COLO668 (cell line): ENCODE data around the gene AASDHPPT.

Experiments
- DNase-seq: peaks from one replicate; lab custom pipeline; 2025; ENCODE audit not compliant: unreplicated experiment; lab: John Stamatoyannopoulos, UW

AASDHPPT gene

DNA sequence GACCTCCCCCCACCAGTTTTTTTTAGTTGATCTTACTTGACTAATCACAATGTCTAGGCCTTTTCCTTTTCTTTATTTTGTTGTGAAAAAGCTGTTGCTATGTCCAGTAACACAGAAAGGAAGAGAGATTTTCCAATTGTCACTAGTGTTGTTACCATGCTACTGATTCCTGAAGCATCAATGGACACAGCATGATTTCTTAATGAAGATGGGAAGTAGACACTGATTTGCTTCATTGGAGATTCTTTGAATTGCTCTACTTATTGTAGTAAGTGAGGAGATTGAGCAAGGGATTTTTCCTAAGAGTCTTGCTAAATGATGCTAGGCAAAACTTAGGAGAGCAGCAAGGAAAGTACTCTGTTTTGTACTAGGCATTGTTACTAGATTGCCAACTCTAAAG lies 4.6 kb downstream of the AASDHPPT start:
- DNase-seq: no peak

DNA sequence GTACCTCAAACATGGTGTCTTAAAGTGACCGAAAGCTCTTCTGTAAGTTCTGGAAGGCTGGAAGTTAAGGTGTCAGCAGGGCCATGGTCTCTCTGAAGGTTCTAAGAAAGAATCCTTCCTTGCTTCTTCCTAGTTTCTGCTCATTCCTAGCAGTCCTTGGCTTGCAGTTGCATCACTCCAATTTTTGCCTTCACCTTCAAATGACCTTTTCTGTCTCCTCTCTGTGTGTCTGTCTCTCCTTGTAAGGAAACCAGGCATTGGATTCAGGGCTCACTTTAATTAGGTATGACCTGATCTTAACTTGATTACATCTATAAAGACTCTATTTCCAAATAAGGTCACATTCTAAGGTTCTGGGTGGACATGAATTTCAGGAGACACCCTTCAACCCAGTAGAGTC lies 8.7 kb downstream of the AASDHPPT start:
- no peak for DNase-seq

DNA sequence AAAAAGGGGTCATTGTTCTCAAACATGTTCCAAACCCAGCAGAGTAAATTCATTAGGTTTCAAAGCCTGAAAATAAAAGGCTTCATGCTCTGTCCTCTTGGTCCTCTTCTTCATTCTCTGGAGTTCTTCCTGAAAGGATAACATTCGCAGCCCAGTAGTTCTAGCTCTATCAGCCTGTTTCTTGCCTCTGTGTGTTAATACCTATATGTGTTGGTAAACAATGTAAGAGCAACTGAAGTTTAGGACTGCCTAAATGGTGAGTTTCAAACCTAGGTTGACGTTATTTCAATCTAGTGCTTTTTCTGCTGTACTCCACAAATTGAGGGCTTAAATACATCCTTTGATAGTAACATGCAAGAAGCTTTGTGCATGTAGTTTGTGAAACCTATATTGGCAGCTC lies 9.4 kb downstream of the AASDHPPT start:
- DNase-seq: no peak

- peak; percentile 38 for DNase-seq
Measured at GRCh38 chr11:106087815-106088435, 10.5 kb downstream of the AASDHPPT start.

DNA sequence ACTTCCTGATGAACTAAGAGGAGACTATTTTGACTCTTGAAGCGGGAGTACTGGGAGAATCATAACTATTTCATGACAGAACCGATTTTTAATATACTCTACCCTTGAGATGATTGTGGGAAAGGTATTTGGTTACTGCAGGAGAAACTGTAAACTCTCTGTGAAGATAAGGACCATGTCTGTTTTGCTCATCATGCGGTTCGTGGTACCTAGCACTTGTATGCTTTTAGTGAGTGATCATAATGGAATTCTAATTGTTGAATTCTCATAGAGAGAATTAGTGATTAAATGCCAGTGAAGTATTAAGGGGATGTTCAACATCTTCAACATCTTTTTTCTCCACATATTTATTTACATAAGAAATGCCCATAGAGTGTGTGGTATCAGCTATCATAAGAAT lies 11.4 kb downstream of the AASDHPPT start:
- DNase-seq: no peak

- DNase-seq: no peak
Measured at GRCh38 chr11:106091480-106092123, 14.1 kb downstream of the AASDHPPT start.

DNA sequence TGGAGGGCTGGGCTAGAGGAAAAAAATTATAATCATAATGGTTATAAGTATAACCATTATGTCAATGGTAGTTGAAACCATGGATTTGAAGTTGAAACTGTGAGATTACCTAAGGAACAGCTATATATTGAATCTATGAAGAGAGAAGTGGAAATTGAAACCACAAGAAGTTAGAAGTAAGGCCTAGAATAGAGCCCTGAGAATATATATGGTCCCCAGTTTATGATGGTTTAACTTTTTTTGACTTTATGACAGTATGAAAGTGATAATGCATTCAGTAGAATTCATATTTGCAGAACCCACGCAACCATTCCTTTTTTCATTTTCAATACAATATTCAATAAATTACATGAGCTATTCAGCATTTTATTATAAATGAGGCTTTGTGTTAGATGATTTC lies 15.0 kb downstream of the AASDHPPT start:
- no peak for DNase-seq

- no peak for DNase-seq
Measured at GRCh38 chr11:106098893-106099553, 21.6 kb downstream of the AASDHPPT start.

DNA sequence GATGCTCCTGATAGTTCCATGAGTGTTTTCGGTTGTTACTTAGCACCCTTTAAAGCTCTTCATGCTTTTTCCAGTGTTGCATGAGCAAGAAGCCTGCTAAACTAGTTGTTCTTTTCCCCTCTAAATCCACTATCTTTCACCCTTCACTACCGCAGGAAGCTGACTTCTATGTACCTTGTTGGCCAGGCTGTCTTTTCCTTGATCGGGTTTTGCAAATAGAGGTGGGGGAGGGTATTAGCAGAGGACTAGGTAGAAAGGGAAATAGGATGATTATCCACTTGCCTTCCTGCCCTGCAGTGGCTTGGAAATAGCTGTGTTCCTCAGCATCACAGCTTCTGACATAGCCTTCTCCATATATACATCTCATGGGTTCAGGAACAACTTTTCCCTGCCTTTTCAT lies 23.9 kb downstream of the AASDHPPT start:
- no peak for DNase-seq

GRCh38 chr11:106101819-106102218 lies 24.4 kb downstream of the AASDHPPT start:
- no peak for DNase-seq

DNA sequence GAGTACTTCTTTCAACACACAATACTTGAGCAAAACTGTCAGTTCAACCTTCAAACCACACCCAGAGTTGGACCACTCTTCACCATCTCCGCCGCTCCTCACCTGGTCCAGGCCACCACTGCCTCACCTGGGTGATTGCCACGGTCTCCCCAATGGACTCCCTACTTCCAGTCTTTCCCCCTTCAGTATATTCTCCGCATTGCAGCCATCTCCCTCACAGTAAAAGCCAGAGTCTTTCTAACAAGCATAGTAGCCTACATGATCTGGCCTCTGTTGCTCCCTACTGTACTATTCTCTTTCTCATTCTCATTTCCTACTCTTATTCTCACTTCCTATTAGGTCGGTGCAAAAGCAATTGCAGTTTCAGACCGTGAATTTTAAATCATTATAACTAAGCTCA lies 28.5 kb downstream of the AASDHPPT start:
- no peak for DNase-seq

DNA sequence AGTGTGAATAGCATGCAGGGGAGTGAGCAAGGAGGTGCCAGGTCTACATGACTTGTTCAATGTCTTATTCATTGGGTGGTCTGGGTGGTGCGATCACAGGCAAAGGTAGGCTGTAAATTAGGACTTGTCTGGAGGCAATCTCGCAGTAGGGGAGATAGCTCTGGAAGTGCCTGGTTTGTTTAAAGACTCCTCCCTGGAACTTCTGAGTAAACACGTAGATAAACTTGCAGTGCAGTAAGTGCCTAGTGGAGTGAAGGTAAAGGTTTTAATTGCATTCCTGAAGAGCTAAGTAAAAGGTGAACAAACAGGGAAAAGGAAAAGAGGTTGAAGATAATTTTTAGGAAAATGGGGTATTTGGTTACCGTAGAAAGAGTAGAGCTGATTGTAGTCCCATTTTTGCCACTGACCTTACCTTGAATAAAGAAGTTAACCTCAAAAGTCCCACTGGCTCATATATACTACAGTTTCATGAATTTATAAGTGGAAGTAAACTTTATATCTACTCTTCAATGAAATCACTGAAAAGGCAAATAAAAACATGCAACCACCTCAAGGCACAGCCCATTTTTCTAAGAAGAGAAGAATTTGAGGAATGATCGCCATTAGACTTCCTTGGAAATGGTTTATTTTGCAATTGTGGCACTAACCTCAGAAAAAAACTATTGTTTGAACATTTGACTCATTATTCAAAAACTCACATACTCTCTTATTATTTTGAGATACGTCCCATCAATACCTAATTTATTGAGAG lies 44.3 kb downstream of the AASDHPPT start:
- DNase-seq: no peak

DNA sequence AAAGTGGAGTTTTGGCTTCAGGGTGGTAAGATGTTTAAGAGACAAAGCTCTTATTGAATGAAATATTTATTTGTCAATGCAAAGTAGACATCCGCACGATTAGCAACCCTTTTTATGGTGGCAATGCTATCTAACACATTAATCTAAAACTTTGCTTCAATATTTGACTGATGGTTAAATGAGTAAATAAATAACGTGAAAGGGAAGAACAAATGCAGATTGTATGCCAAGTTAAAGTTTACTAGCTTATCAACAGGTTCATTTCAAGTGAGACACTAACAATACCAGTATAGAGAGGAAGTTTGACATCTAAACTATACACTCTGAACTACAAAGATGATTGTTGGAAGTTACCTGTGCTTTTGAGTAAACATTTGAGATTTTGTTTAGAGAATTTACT lies 50.1 kb downstream of the AASDHPPT start:
- DNase-seq: no peak

DNA sequence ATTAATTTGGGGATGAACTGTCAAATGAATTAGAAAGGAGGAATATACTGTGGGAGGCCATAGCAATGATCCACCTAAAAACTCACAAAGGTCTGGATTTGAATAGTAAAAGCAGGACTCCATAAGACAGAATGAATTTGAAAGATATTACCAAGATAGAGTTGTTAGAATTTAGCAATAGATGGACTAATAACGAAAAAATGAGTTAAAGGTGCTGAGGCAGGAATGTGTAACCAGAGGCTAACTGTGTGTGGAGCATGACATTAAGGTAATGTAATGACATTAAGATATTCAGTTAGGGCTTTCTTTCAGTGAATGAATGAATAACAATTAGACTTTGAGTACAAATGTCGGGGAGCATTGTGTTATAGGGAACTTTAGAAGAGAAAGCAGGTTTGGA lies 51.3 kb downstream of the AASDHPPT start:
- no peak for DNase-seq

GRCh38 chr11:106131998-106132397 lies 54.5 kb downstream of the AASDHPPT start:
- no peak for DNase-seq

- no peak for DNase-seq
Measured at GRCh38 chr11:106132582-106133354, 55.3 kb downstream of the AASDHPPT start.

- DNase-seq: no peak
Measured at GRCh38 chr11:106133529-106133928, 56.1 kb downstream of the AASDHPPT start.

DNA sequence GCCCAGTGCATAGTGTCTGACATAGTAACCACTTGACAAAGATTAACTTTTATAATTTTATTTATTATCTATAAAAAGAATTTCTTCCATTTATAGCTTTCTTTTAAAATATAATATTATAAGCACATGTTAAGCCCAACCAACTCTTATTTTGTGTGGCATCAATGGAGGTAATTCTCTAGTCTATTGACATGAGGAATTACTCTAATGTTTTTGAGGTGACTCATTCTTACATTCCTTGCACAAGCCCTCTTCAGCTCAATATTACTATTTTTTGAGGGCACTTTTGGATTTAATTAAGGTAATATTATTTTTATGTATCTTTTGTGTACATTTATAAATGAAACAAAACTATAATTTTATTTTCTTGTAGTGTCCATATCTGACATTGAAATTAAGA lies 59.6 kb downstream of the AASDHPPT start:
- DNase-seq: no peak

DNA sequence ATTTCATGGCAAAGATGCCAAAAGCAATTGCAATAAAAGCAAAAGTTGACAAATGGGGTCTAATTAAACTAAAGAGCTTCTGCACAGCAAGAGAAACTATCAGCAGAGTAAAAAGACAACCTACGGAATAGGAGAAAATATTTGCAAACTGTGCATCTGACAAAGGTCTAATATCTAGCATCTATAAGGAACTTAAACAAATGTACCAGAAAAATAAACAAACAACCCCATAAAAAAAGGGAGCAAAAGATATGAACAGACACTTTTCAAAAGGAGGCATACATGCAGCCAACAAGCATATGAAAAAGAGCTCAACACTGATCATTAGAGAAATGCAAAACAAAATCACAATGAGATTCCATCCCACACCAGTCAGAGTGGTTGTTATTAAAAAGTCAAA lies 60.3 kb downstream of the AASDHPPT start:
- DNase-seq: no peak
